ENCODE measurements around the gene OR2V1.
"Not testable (repeated sequence)": the region's sequence is repeated elsewhere in the genome, so short reads cannot be mapped to it uniquely, and the experiment has no call there.

The OR2V1 gene

GRCh38 chr5:181121675-181122561, 9.1 kb downstream of the OR2V1 start:
- Histone ChIP-seq H3K27me3 (ENCODE audit: control insufficient read depth in 1 of 2, insufficient read depth in 2 of 2, low read length in 2 of 2) (peaks cover 9 to 18% of the 10 kb centered on the region in 2 donors), H3K27ac (ENCODE audit: low read depth, low read length) (no peak overlapping the region), H3K4me3 (ENCODE audit: low read depth in 1 of 2, low read length in 2 of 2) (no peak overlapping the region), H3K4me1 (ENCODE audit: insufficient read depth, low read length) (no peaks in the 10 kb centered on the region), H3K36me3 (ENCODE audit: insufficient read depth, low read length) (no peaks in the 10 kb centered on the region), H3K9me3 (ENCODE audit: low read length) (no peaks in the 10 kb centered on the region), H3K9ac (ENCODE audit: low read length) (no peak overlapping the region)

- H3K27ac ChIP-seq (ENCODE audit: low read depth, low read length): no peak overlapping the region
- H3K9ac ChIP-seq (ENCODE audit: low read length): no peak overlapping the region
- H3K27me3 ChIP-seq (ENCODE audit: control insufficient read depth in 1 of 2, insufficient read depth in 2 of 2, low read length in 2 of 2): peaks cover 9 to 29% of the 10 kb centered on the region in 2 donors
- no peak overlapping the region for H3K4me3 ChIP-seq (ENCODE audit: low read depth in 1 of 2, low read length in 2 of 2)
- H3K36me3 ChIP-seq (ENCODE audit: insufficient read depth, low read length): no peaks in the 10 kb centered on the region
- H3K9me3 ChIP-seq (ENCODE audit: low read length): no peaks in the 10 kb centered on the region
- no peaks in the 10 kb centered on the region for H3K4me1 ChIP-seq (ENCODE audit: insufficient read depth, low read length)
These were observed 10.2 kb downstream of the OR2V1 start for GRCh38 chr5:181120761-181121160.

GRCh38 chr5:181120306-181120705, 10.7 kb downstream of the OR2V1 start:
- H3K27me3 ChIP-seq (ENCODE audit: control insufficient read depth in 1 of 2, insufficient read depth in 2 of 2, low read length in 2 of 2): peaks cover 13 to 34% of the 10 kb centered on the region in 2 donors
- no peaks in the 10 kb centered on the region for H3K36me3 ChIP-seq (ENCODE audit: insufficient read depth, low read length)
- no peak overlapping the region for H3K27ac ChIP-seq (ENCODE audit: low read depth, low read length)
- no peaks in the 10 kb centered on the region for H3K4me1 ChIP-seq (ENCODE audit: insufficient read depth, low read length)
- H3K4me3 ChIP-seq (ENCODE audit: low read depth in 1 of 2, low read length in 2 of 2): no peak overlapping the region
- H3K9me3 ChIP-seq (ENCODE audit: low read length): no peaks in the 10 kb centered on the region
- H3K9ac ChIP-seq (ENCODE audit: low read length): no peak overlapping the region

- Histone ChIP-seq H3K9me3 (ENCODE audit: low read length) (peaks cover 3% of the 10 kb centered on the region), H3K4me3 (ENCODE audit: low read depth in 1 of 2, low read length in 2 of 2) (no peak overlapping the region), H3K36me3 (ENCODE audit: insufficient read depth, low read length) (no peaks in the 10 kb centered on the region), H3K9ac (ENCODE audit: low read length) (no peak overlapping the region), H3K4me1 (ENCODE audit: insufficient read depth, low read length) (no peaks in the 10 kb centered on the region), H3K27ac (ENCODE audit: low read depth, low read length) (no peak overlapping the region), H3K27me3 (ENCODE audit: control insufficient read depth in 1 of 2, insufficient read depth in 2 of 2, low read length in 2 of 2) (peaks cover 25 to 46% of the 10 kb centered on the region in 2 donors)
These were observed 11.9 kb downstream of the OR2V1 start for GRCh38 chr5:181119105-181119504.

GRCh38 chr5:181118369-181118768, 12.6 kb downstream of the OR2V1 start:
- Histone ChIP-seq H3K9me3 (ENCODE audit: low read length) (peaks cover 4% of the 10 kb centered on the region), H3K4me3 (ENCODE audit: low read depth in 1 of 2, low read length in 2 of 2) (no peak overlapping the region), H3K9ac (ENCODE audit: low read length) (no peak overlapping the region), H3K36me3 (ENCODE audit: insufficient read depth, low read length) (no peaks in the 10 kb centered on the region), H3K27me3 (ENCODE audit: control insufficient read depth in 1 of 2, insufficient read depth in 2 of 2, low read length in 2 of 2) (peaks cover 29 to 50% of the 10 kb centered on the region in 2 donors), H3K4me1 (ENCODE audit: insufficient read depth, low read length) (no peaks in the 10 kb centered on the region), H3K27ac (ENCODE audit: low read depth, low read length) (no peak overlapping the region)

- Histone ChIP-seq H3K36me3 (ENCODE audit: insufficient read depth, low read length) (no peaks in the 10 kb centered on the region), H3K9ac (ENCODE audit: low read length) (no peak overlapping the region), H3K27ac (ENCODE audit: low read depth, low read length) (no peak overlapping the region), H3K27me3 (ENCODE audit: control insufficient read depth in 1 of 2, insufficient read depth in 2 of 2, low read length in 2 of 2) (peaks cover 29 to 46% of the 10 kb centered on the region in 2 donors), H3K9me3 (ENCODE audit: low read length) (peaks cover 4% of the 10 kb centered on the region), H3K4me1 (ENCODE audit: insufficient read depth, low read length) (no peaks in the 10 kb centered on the region), H3K4me3 (ENCODE audit: low read depth in 1 of 2, low read length in 2 of 2) (no peak overlapping the region)
These were observed 15.9 kb downstream of the OR2V1 start for GRCh38 chr5:181114844-181115778.

- Histone ChIP-seq H3K9ac (ENCODE audit: low read length) (no peak overlapping the region), H3K9me3 (ENCODE audit: low read length) (peaks cover 4% of the 10 kb centered on the region), H3K4me1 (ENCODE audit: insufficient read depth, low read length) (no peaks in the 10 kb centered on the region), H3K27ac (ENCODE audit: low read depth, low read length) (no peak overlapping the region), H3K4me3 (ENCODE audit: low read depth in 1 of 2, low read length in 2 of 2) (no peak overlapping the region), H3K36me3 (ENCODE audit: insufficient read depth, low read length) (no peaks in the 10 kb centered on the region), H3K27me3 (ENCODE audit: control insufficient read depth in 1 of 2, insufficient read depth in 2 of 2, low read length in 2 of 2) (peaks cover 24 to 51% of the 10 kb centered on the region in 2 donors)
These were observed 16.6 kb downstream of the OR2V1 start for GRCh38 chr5:181114284-181114843.

GRCh38 chr5:181113572-181113971, 17.4 kb downstream of the OR2V1 start:
- not testable (repeated sequence) for H3K9ac ChIP-seq (ENCODE audit: low read length); H3K9me3 ChIP-seq (ENCODE audit: low read length); H3K4me1 ChIP-seq (ENCODE audit: insufficient read depth, low read length); H3K4me3 ChIP-seq (ENCODE audit: low read depth in 1 of 2, low read length in 2 of 2); H3K27ac ChIP-seq (ENCODE audit: low read depth, low read length); H3K36me3 ChIP-seq (ENCODE audit: insufficient read depth, low read length)
- peaks cover 24 to 58% of the 10 kb centered on the region in 2 donors for H3K27me3 ChIP-seq (ENCODE audit: control insufficient read depth in 1 of 2, insufficient read depth in 2 of 2, low read length in 2 of 2)

GRCh38 chr5:181112476-181112875, 18.5 kb downstream of the OR2V1 start:
- Histone ChIP-seq H3K4me1 (ENCODE audit: insufficient read depth, low read length) (no peaks in the 10 kb centered on the region), H3K9me3 (ENCODE audit: low read length) (peaks cover 4% of the 10 kb centered on the region), H3K36me3 (ENCODE audit: insufficient read depth, low read length) (no peaks in the 10 kb centered on the region), H3K4me3 (ENCODE audit: low read depth in 1 of 2, low read length in 2 of 2) (no peak overlapping the region), H3K27ac (ENCODE audit: low read depth, low read length) (no peak overlapping the region), H3K9ac (ENCODE audit: low read length) (no peak overlapping the region), H3K27me3 (ENCODE audit: control insufficient read depth in 1 of 2, insufficient read depth in 2 of 2, low read length in 2 of 2) (peaks cover 24 to 63% of the 10 kb centered on the region in 2 donors)

GRCh38 chr5:181111010-181111409, 20.0 kb downstream of the OR2V1 start:
- Histone ChIP-seq H3K27ac (ENCODE audit: low read depth, low read length) (no peak overlapping the region), H3K36me3 (ENCODE audit: insufficient read depth, low read length) (no peaks in the 10 kb centered on the region), H3K4me1 (ENCODE audit: insufficient read depth, low read length) (no peaks in the 10 kb centered on the region), H3K9me3 (ENCODE audit: low read length) (peaks cover 4% of the 10 kb centered on the region), H3K4me3 (ENCODE audit: low read depth in 1 of 2, low read length in 2 of 2) (no peak overlapping the region), H3K9ac (ENCODE audit: low read length) (no peak overlapping the region), H3K27me3 (ENCODE audit: control insufficient read depth in 1 of 2, insufficient read depth in 2 of 2, low read length in 2 of 2) (peaks cover 21 to 59% of the 10 kb centered on the region in 2 donors)

- peaks cover 4% of the 10 kb centered on the region for H3K9me3 ChIP-seq (ENCODE audit: low read length)
- H3K4me1 ChIP-seq (ENCODE audit: insufficient read depth, low read length): no peaks in the 10 kb centered on the region
- no peaks in the 10 kb centered on the region for H3K36me3 ChIP-seq (ENCODE audit: insufficient read depth, low read length)
- H3K4me3 ChIP-seq (ENCODE audit: low read depth in 1 of 2, low read length in 2 of 2): no peak overlapping the region
- peaks cover 12 to 45% of the 10 kb centered on the region in 2 donors for H3K27me3 ChIP-seq (ENCODE audit: control insufficient read depth in 1 of 2, insufficient read depth in 2 of 2, low read length in 2 of 2)
- H3K9ac ChIP-seq (ENCODE audit: low read length): no peak overlapping the region
- H3K27ac ChIP-seq (ENCODE audit: low read depth, low read length): no peak overlapping the region
These were observed 21.4 kb downstream of the OR2V1 start for GRCh38 chr5:181109489-181110013.

Measured in muscle layer of colon (tissue), 2 donors.